Panc1 (cell line): ENCODE data around the gene PCSK2. TPM values are rescaled to one million over a fixed set of nuclear protein-coding genes. Genes with fewer than 3 reads are reported as not detected.

ENCODE experiments used
- ATAC-seq: fragments of 200-7000 bp; cut with Tn5 transposase; 2 replicates; pipeline ENCODE4 v1.9.1; 2020; ENCODE audit warnings: mild to moderate bottlenecking, moderate library complexity
- BruUV-seq: library from RNA; stranded (reverse); fragments of 400-500 nt; replicated peaks from 2 replicates; lab custom pipeline; 2021; lab: Mats Ljungman, UMichigan
- CTCF ChIA-PET: fragments of 300-600 bp; sonication (Branson Sonifier 250); formaldehyde crosslinking; loops from one replicate; lab custom pipeline; 2022; ENCODE audit warnings: antibody characterized with exemption; lab: Charles Lee
- POLR2A ChIA-PET: fragments of 300-600 bp; sonication (Branson Sonifier 250); formaldehyde crosslinking; loops from one replicate; lab custom pipeline; 2022; ENCODE audit warnings: antibody characterized with exemption; lab: Charles Lee
- DNase-seq: peaks from one replicate; pipeline ENCODE4 v3.0.0-alpha.2; 2010; ENCODE audit warnings: low read depth, low spot score
- H3K27ac ChIP-seq: 2 replicates; pipeline ENCODE4 v1.5.1; 2011; ENCODE audit warnings: mild to moderate bottlenecking, low read length, inconsistent platforms
- H3K27me3 ChIP-seq: fragments of 200-500 bp; sonication (Bioruptor generic); 2 replicates; pipeline ENCODE4 v1.6.0; 2014; ENCODE audit warnings: low read length, inconsistent platforms; ENCODE audit not compliant: control insufficient read depth, insufficient read depth
- H3K36me3 ChIP-seq: fragments of 200-500 bp; sonication (Bioruptor generic); 2 replicates; pipeline ENCODE4 v1.5.1; 2014; ENCODE audit warnings: inconsistent platforms, mild to moderate bottlenecking, low read length, moderate library complexity; ENCODE audit not compliant: control insufficient read depth, insufficient read depth
- H3K4me1 ChIP-seq: 2 replicates; pipeline ENCODE4 v1.5.1; 2011; ENCODE audit warnings: inconsistent platforms, mild to moderate bottlenecking, low read length, moderate library complexity; ENCODE audit not compliant: control insufficient read depth, insufficient read depth
- H3K4me3 ChIP-seq, 2 experiments: 2 replicates each; pipeline ENCODE4 v1.5.1; 2011 to 2012; ENCODE audit warnings: low read depth in 2 of 2, low read length in 2 of 2, mild to moderate bottlenecking in 2 of 2, inconsistent platforms in 1 of 2, moderate library complexity in 1 of 2
- H3K9me3 ChIP-seq: fragments of 200-500 bp; sonication (Bioruptor generic); 2 replicates; pipeline ENCODE4 v1.5.1; 2014; ENCODE audit warnings: low read depth, mild to moderate bottlenecking, inconsistent platforms, low read length, moderate library complexity; ENCODE audit not compliant: control insufficient read depth, insufficient read depth
- CTCF ChIP-seq: fragments of 450-650 bp; IDR thresholded peaks from 2 replicates; pipeline ENCODE4 v1.5.1; 2017; ENCODE audit warnings: mild to moderate bottlenecking
- POLR2AphosphoS5 ChIP-seq: IDR thresholded peaks from 2 replicates; pipeline ENCODE4 v1.6.1; 2012; ENCODE audit warnings: mild to moderate bottlenecking, low read depth, low read length, moderate library complexity
- REST ChIP-seq, 2 experiments: IDR thresholded peaks; 2 replicates each; pipeline ENCODE4 v1.6.1; 2011 to 2012; ENCODE audit warnings: low read depth in 2 of 2, control low read depth in 1 of 2, low read length in 1 of 2, mild to moderate bottlenecking in 1 of 2, moderate library complexity in 1 of 2; ENCODE audit not compliant: insufficient read depth in 1 of 2
- SIN3A ChIP-seq: IDR thresholded peaks from 2 replicates; pipeline ENCODE4 v1.6.1; 2012; ENCODE audit warnings: low read depth, mild to moderate bottlenecking, low read length, moderate library complexity, borderline replicate concordance; ENCODE audit not compliant: insufficient read depth
- TCF7L2 ChIP-seq: IDR thresholded peaks from 2 replicates; pipeline ENCODE4 v1.6.1; 2011; ENCODE audit warnings: mild to moderate bottlenecking, low read depth, low read length, inconsistent platforms
- in situ Hi-C: cut with HindIII; loops from 2 replicates; pipeline ENCODE4 v1.10.0; 2016; ENCODE audit warnings: low sequenced_read_pairs, low pct_unique_long_range_greater_than_20kb
- intact Hi-C: fragments of 100-400 bp; cut with micrococcal nuclease; formaldehyde crosslinking; loops from one replicate; pipeline ENCODE4 v1.10.0; 2022; ENCODE audit not compliant: unreplicated experiment
- total RNA-seq: library from RNA; stranded (reverse); gene quantifications from one replicate; pipeline ENCODE4 v1.2.1, GENCODE V29; 2021; ENCODE audit not compliant: unreplicated experiment

PCSK2 gene
- total RNA-seq, 1 experiment from 2014 or later = not detected

- no peak for TF ChIP-seq CTCF
- TF ChIP-seq TCF7L2 = no peak
- no peak for TF ChIP-seq POLR2AphosphoS5
- TF ChIP-seq SIN3A = no peak
- TF ChIP-seq REST (IDR thresholded peaks at IDR 0.05; ENCODE audit: insufficient read depth in 1 of 2, low read depth in 2 of 2, low read length in 1 of 2) = no peak
- ATAC-seq (no peak), DNase-seq (no peak)
- no peaks in the 10 kb centered on the region for H3K36me3 ChIP-seq
- no TSS peak for BruUV-seq
- ChIA-PET CTCF (no interaction called here), POLR2A (no interaction called here)
- no peaks in the 10 kb centered on the region for H3K9me3 ChIP-seq
- peaks cover 43% of the 10 kb centered on the region for H3K4me1 ChIP-seq
- in situ Hi-C loops = no loop called here
- intact Hi-C loops = no loop called here
- H3K4me3 ChIP-seq = no peak overlapping the region
- H3K27me3 ChIP-seq = no peaks in the 10 kb centered on the region
- H3K27ac ChIP-seq = peak overlapping the region; percentile 29; the same call in 1 of the 2 replicates
Measured at GRCh38 chr20:17534077-17534476, 307.2 kb downstream of the PCSK2 start.
